Activated CD4-positive, alpha-beta memory T cell treated with anti-CD3 and anti-CD28 coated beads, Interleukin-2, amount 10 ng/mL, durations not matched to agents 7 days and 5 days (primary cell): ENCODE measurements around the gene CTH. TPM values are rescaled to one million over a fixed set of nuclear protein-coding genes. Genes with fewer than 3 reads are reported as not detected.
"Not testable (repeated sequence)": the region's sequence is repeated elsewhere in the genome, so short reads cannot be mapped to it uniquely, and the experiment has no call there.

Experiments used
- CTCF ChIA-PET: fragments of 350-600 bp; sonication (Branson Sonifier 250); formaldehyde crosslinking; loops from one replicate; lab custom pipeline; 2021; ENCODE audit warnings: antibody characterized with exemption, inconsistent platforms; lab: Charles Lee
- POLR2A ChIA-PET: fragments of 350-600 bp; sonication (Branson Sonifier 250); formaldehyde crosslinking; loops from one replicate; lab custom pipeline; 2021; ENCODE audit warnings: antibody characterized with exemption; lab: Charles Lee
- DNase-seq: peaks from one replicate; pipeline ENCODE4 v3.0.0-alpha.2; 2020
- H3K27ac Mint-ChIP-seq: one replicate; pipeline ENCODE4 v1.8.0; 2021; ENCODE audit warnings: mild to moderate bottlenecking, mixed read lengths
- H3K27me3 Mint-ChIP-seq: one replicate; pipeline ENCODE4 v1.8.0; 2021; ENCODE audit warnings: mixed read lengths
- H3K36me3 Mint-ChIP-seq: one replicate; pipeline ENCODE4 v1.8.0; 2021; ENCODE audit warnings: low read depth, mixed read lengths
- H3K4me1 Mint-ChIP-seq: one replicate; pipeline ENCODE4 v1.8.0; 2021; ENCODE audit warnings: mixed read lengths
- H3K4me3 Mint-ChIP-seq: one replicate; pipeline ENCODE4 v1.8.0; 2021; ENCODE audit warnings: mild to moderate bottlenecking, mixed read lengths
- H3K9me3 Mint-ChIP-seq: one replicate; pipeline ENCODE4 v1.8.0; 2021; ENCODE audit warnings: mixed read lengths
- total RNA-seq, 2 experiments: library from RNA; stranded (reverse); gene quantifications; one replicate each; pipeline ENCODE4 v1.2.3, GENCODE V29; 2021

The CTH gene
- 10 to 100 TPM; 14.6 to 16.6 TPM for total RNA-seq

GRCh38 chr1:70410604-70411359 is at the start of gene CTH:
CTH (plus strand) TSS chr1:70411268; CDS start chr1:70411416, 148 bp downstream.
- DNase-seq: peak; percentile 94
- H3K27me3 Mint-ChIP-seq: peaks cover 4% of the 10 kb centered on the region
- peak within 1 kb of the TSS; percentile 84 for H3K4me3 Mint-ChIP-seq
- no peaks in the 10 kb centered on the region for H3K9me3 Mint-ChIP-seq
- ChIA-PET CTCF (interaction anchor here (0.8 to 3.7 kb wide), 3 partner anchors 13 to 96 kb away, joined by 3 to 25 read pairs (median 3); partner anchors contain the start of gene ANKRD13C), POLR2A (interaction anchor here (0.6 to 7.0 kb wide), 22 partner anchors 9 to 670 kb away, joined by 3 to 182 read pairs (median 4); partner anchors contain the start of genes ANKRD13C, LRRC40, SRSF11 and ZRANB2)
- H3K36me3 Mint-ChIP-seq: no peaks in the 10 kb centered on the region
- H3K27ac Mint-ChIP-seq: peak within 1 kb of the TSS; percentile 84
- H3K4me1 Mint-ChIP-seq: peaks cover 26% of the 10 kb centered on the region

DNA sequence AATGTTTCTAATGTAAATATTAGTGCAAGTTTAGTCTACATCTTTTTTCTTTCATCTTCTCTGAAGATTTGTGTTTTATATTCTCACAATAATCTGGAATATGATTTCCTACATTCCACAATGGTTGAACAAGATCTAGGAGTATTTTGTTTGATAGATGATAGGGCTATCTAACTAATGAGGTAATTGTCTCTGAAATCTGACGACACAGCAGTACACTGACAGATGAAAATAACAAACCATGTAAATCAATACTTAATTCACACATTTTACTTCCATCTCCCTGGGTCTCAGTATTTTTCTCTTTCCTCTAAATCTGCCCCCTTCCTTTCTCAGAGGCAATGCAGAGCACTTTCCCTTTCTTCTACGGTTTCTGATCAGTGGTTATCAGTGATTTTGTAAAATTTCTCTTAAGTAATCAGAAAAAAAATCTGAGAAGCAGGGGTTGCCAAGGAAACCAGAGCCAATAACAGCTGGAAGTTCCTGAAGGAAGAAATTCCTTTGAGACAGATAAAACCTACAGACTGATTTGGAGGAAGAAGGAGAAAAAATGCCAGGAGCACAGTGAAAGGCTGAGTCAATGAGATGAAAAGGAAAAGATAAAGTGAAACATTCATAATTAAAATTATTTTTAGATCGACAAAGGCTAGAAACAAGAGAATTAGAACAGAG is 49.2 kb upstream of the CTH start:
- Mint-ChIP-seq H3K27ac (no peak overlapping the region), H3K4me3 (no peak overlapping the region), H3K36me3 (peaks cover 8% of the 10 kb centered on the region), H3K4me1 (peaks cover 13% of the 10 kb centered on the region), H3K9me3 (no peaks in the 10 kb centered on the region), H3K27me3 (no peaks in the 10 kb centered on the region)
- ChIA-PET POLR2A (interaction anchor here (2.1 kb wide), 1 partner anchor 8 kb away, joined by 14 read pairs; the partner anchor contains the start of gene ANKRD13C), CTCF (no interaction called here)
- no peak for DNase-seq

- CTCF ChIA-PET: no interaction called here
- no peaks in the 10 kb centered on the region for H3K27me3 Mint-ChIP-seq
- peaks cover 17% of the 10 kb centered on the region for H3K4me1 Mint-ChIP-seq
- H3K36me3 Mint-ChIP-seq: peaks cover 3% of the 10 kb centered on the region
- DNase-seq: no peak
- no peaks in the 10 kb centered on the region for H3K9me3 Mint-ChIP-seq
- POLR2A ChIA-PET: no interaction called here
- no peak overlapping the region for H3K27ac Mint-ChIP-seq
- no peak overlapping the region for H3K4me3 Mint-ChIP-seq
These were observed 46.6 kb upstream of the CTH start for GRCh38 chr1:70364439-70364838.

DNA sequence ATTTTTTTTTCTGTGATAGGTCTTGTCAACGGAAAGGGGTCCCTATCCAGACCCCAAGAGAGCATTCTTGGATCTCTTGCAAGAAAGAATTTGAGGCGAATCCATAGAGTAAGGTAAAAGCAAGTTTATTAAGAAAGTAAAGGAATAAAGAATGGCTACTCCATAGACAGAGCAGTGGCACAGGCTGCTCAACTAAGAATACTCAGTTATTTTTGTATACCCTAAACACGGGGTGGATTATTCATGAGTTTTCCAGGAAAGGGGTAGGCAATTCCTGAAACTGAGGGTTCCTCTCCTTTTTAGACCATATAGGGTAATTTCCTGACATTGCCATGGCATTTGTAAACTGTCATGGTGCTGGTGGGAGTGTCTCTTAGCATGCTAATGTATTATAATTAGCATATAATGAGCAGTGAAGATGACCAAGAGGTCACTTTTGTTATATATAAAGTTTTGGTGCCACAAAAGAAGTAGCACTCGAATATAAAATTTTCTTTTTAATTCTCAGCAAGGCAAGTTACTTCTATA is 44.6 kb upstream of the CTH start:
- H3K9me3 Mint-ChIP-seq, POLR2A ChIA-PET, H3K27ac Mint-ChIP-seq, DNase-seq, H3K36me3 Mint-ChIP-seq, H3K27me3 Mint-ChIP-seq, CTCF ChIA-PET, H3K4me3 Mint-ChIP-seq: not testable (repeated sequence)
- peaks cover 14% of the 10 kb centered on the region for H3K4me1 Mint-ChIP-seq

DNA sequence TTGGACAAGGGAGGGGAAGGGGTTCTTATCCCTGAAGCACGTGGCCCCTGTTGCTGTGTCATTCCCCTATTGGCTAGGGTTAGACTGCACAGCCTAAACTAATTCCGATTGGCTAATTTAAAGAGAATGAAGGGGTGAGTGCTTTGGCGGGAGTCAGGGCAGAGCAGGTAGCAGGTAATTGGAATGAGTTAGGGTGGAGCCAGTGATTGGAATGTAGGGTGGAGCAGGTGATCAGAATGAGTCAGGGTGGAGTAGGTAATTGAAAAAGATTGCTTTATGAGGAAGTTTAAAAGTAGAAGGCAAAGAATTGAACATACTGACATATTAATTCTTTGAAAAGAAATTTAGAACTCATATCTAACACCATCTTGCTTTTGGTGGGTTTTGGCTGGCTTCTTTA is 44.1 kb upstream of the CTH start:
- DNase-seq, CTCF ChIA-PET, H3K36me3 Mint-ChIP-seq, H3K4me3 Mint-ChIP-seq, H3K27ac Mint-ChIP-seq, H3K27me3 Mint-ChIP-seq, H3K9me3 Mint-ChIP-seq: not testable (repeated sequence)
- peaks cover 14% of the 10 kb centered on the region for H3K4me1 Mint-ChIP-seq
- POLR2A ChIA-PET: interaction anchor here (0.6 kb wide), 1 partner anchor 13 kb away, joined by 3 read pairs; the partner anchor contains the start of gene ANKRD13C

DNA sequence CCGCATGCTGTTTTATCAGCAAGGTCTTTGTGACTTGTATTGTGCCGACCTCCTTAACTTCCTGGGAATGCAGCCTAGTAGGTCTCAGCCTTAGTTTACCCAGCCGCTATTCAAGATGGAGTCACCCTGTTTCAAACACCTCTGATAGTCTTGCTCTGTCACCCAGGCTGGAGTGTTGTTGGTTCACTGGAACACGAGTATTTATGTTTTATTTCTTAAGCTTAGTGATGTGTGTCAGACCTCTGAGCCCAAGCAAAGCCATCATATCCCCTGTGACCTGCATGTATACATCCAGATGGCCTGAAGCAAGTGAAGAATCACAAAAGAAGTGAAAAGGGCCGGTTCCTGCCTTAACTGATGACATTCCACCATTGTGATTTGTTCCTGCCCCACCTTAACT is 43.7 kb upstream of the CTH start:
- CTCF ChIA-PET, DNase-seq, H3K27ac Mint-ChIP-seq, H3K9me3 Mint-ChIP-seq, H3K27me3 Mint-ChIP-seq, H3K36me3 Mint-ChIP-seq, H3K4me3 Mint-ChIP-seq: not testable (repeated sequence)
- peaks cover 14% of the 10 kb centered on the region for H3K4me1 Mint-ChIP-seq
- POLR2A ChIA-PET: interaction anchor here (0.6 kb wide), 1 partner anchor 13 kb away, joined by 3 read pairs; the partner anchor contains the start of gene ANKRD13C

- DNase-seq, H3K9me3 Mint-ChIP-seq, POLR2A ChIA-PET, CTCF ChIA-PET, H3K4me1 Mint-ChIP-seq, H3K27ac Mint-ChIP-seq, H3K36me3 Mint-ChIP-seq, H3K27me3 Mint-ChIP-seq, H3K4me3 Mint-ChIP-seq: not testable (repeated sequence)
These were observed 39.5 kb upstream of the CTH start for GRCh38 chr1:70371586-70371985.

GRCh38 chr1:70372426-70372825 is 38.6 kb upstream of the CTH start:
- Mint-ChIP-seq H3K4me1 (no peaks in the 10 kb centered on the region), H3K27ac (no peak overlapping the region), H3K36me3 (no peaks in the 10 kb centered on the region), H3K9me3 (no peaks in the 10 kb centered on the region), H3K4me3 (no peak overlapping the region), H3K27me3 (no peaks in the 10 kb centered on the region)
- POLR2A ChIA-PET: no interaction called here
- no peak for DNase-seq
- CTCF ChIA-PET: no interaction called here

- H3K4me1 Mint-ChIP-seq, H3K36me3 Mint-ChIP-seq, H3K4me3 Mint-ChIP-seq, H3K27ac Mint-ChIP-seq, DNase-seq, H3K27me3 Mint-ChIP-seq, H3K9me3 Mint-ChIP-seq, POLR2A ChIA-PET, CTCF ChIA-PET: not testable (repeated sequence)
These were observed 37.5 kb upstream of the CTH start for GRCh38 chr1:70373580-70373979.

DNA sequence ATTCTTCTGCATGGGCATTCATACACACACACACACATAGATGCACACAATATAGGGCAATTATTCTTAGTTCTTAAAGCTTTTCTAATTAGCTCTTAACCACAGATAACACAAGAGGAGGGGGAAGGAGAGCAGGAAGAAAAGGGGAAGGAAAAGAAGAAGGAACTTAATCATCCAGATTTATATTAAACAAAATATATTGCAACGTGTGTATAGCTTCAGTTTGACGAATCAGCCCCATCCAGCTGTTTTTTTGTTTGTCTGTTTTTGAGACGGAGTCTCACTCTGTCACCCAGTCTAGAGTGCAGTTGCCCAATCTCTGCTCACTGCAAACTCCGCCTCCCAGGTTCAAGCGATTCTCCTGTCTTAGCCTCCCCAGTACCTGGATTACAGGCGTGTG is 34.9 kb upstream of the CTH start:
- POLR2A ChIA-PET: no interaction called here
- H3K4me1 Mint-ChIP-seq: no peaks in the 10 kb centered on the region
- no peak overlapping the region for H3K4me3 Mint-ChIP-seq
- H3K9me3 Mint-ChIP-seq: no peaks in the 10 kb centered on the region
- CTCF ChIA-PET: no interaction called here
- no peaks in the 10 kb centered on the region for H3K36me3 Mint-ChIP-seq
- DNase-seq: no peak
- H3K27ac Mint-ChIP-seq: no peak overlapping the region
- H3K27me3 Mint-ChIP-seq: no peaks in the 10 kb centered on the region

DNA sequence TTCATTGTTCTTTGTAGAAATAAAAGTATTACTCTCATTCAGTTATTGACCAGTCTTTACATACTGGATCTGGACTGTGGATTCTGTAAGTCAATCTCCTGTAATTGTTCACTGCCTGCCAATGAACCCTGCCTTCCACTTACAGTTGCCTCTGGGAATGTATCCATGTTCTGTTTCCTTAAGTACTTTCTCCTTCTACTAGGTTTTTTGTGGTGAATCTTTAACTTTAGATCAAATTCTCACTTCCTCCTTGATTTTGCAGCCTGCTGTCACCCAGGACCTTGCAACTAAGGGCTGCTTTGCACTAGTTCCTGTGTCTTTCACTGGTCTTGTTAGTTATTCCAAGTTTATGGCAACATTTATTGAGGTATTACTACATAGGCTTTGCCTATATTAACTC is 28.4 kb upstream of the CTH start:
- CTCF ChIA-PET: no interaction called here
- H3K27me3 Mint-ChIP-seq: peaks cover 17% of the 10 kb centered on the region
- no peak overlapping the region for H3K4me3 Mint-ChIP-seq
- no peak overlapping the region for H3K27ac Mint-ChIP-seq
- no peaks in the 10 kb centered on the region for H3K36me3 Mint-ChIP-seq
- DNase-seq: no peak
- H3K9me3 Mint-ChIP-seq: no peaks in the 10 kb centered on the region
- POLR2A ChIA-PET: interaction anchor here (1.0 kb wide), 1 partner anchor 28 kb away, joined by 4 read pairs; no protein-coding TSS in a partner anchor
- no peaks in the 10 kb centered on the region for H3K4me1 Mint-ChIP-seq

DNA sequence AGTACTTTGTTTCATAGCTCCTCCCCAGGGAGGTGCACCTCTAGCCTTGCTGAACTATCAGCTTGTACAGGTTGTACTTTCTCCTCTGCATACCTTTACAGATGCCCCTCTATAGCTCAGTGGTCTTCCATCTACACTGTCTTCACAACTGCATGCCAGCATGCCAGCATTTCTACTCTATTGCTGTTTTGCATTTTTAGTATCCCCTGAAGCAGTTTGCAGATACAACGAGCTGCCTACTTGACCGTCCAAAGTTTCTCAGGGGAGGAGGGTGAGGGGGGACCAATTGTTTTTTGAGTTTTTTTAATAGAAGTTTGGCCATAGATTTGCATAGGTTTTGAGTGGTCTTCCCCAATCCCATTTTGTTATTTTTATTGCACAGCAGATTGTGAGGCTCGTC is 27.6 kb upstream of the CTH start:
- Mint-ChIP-seq H3K9me3 (no peaks in the 10 kb centered on the region), H3K36me3 (no peaks in the 10 kb centered on the region), H3K27me3 (peaks cover 17% of the 10 kb centered on the region), H3K4me1 (no peaks in the 10 kb centered on the region), H3K27ac (no peak overlapping the region), H3K4me3 (no peak overlapping the region)
- CTCF ChIA-PET: no interaction called here
- no peak for DNase-seq
- POLR2A ChIA-PET: interaction anchor here (1.0 kb wide), 1 partner anchor 27 kb away, joined by 4 read pairs; no protein-coding TSS in a partner anchor

GRCh38 chr1:70384542-70384941 is 26.5 kb upstream of the CTH start:
- Mint-ChIP-seq H3K4me3 (no peak overlapping the region), H3K27ac (no peak overlapping the region), H3K4me1 (no peaks in the 10 kb centered on the region), H3K9me3 (no peaks in the 10 kb centered on the region), H3K36me3 (no peaks in the 10 kb centered on the region), H3K27me3 (peaks cover 24% of the 10 kb centered on the region)
- ChIA-PET POLR2A (no interaction called here), CTCF (no interaction called here)
- DNase-seq: no peak
